Measurements from ENCODE around the gene ZCCHC17.
A peak's percentile ranks its signal among the peaks of the same experiment; 100 is the strongest.
"Not testable (repeated sequence)": the region's sequence is repeated elsewhere in the genome, so short reads cannot be mapped to it uniquely, and the experiment has no call there.

Gene ZCCHC17

DNA sequence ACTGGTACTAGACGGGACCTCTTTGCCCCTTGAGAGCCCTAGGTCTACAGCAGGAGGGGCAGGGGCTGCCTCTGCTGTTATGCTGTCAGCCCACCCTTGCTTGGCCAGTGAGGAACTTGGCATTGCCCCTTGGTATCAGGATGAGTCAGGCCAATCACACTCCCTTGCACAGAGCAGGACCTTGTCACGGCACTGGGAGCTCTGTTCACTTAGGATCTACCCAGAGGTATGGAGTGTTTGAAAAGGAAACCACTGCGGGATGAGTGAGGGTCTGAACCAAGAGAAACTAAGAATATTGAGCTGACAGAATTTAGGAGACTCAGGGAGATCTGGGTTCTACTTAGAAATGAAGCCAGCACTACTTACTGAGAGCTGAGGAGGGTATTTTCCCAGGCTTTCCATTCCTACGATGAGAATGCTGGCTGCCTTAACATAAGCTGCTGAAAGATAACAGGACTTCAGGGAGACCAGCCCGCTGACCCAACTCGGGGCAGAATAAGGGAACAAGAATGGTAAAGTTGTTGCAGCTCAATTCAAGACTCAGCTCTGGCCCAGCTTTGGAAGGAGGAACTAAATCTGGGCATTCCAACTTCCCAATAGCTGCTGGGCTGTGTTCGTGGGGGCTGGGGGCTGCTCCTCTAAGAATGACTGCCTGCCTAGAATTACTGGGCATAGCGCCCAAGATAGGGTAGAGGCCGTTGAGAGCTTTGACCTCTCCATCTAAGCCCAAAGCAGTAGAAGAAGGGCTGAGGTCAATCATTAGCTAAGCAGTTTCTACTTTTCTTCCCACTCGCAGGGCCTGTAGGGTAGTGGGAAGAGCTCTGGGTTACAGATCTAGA is 74.5 kb downstream of the ZCCHC17 start:
- peak; percentile 21 for DNase-seq (ENCODE audit: low spot score)

GRCh38 chr1:31372051-31372450 is 75.2 kb downstream of the ZCCHC17 start:
- DNase-seq (ENCODE audit: low spot score), result no peak

DNA sequence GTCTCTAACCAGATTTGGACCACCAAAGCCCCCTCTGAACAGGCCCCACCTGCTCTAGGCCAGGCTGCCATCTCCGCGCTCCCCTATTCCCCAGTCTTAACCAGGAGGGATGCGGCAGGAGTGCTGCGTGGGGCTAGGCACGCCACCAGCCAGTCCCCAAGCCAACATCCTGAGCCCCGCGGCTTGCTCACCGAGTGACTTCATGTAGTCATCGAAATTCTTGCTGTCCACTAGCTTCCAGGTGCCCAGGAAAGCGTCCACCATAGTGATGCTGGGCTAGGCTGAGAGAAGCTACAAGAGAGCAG is 75.9 kb downstream of the ZCCHC17 start:
- DNase-seq (ENCODE audit: low spot score), result peak; percentile 61

DNA sequence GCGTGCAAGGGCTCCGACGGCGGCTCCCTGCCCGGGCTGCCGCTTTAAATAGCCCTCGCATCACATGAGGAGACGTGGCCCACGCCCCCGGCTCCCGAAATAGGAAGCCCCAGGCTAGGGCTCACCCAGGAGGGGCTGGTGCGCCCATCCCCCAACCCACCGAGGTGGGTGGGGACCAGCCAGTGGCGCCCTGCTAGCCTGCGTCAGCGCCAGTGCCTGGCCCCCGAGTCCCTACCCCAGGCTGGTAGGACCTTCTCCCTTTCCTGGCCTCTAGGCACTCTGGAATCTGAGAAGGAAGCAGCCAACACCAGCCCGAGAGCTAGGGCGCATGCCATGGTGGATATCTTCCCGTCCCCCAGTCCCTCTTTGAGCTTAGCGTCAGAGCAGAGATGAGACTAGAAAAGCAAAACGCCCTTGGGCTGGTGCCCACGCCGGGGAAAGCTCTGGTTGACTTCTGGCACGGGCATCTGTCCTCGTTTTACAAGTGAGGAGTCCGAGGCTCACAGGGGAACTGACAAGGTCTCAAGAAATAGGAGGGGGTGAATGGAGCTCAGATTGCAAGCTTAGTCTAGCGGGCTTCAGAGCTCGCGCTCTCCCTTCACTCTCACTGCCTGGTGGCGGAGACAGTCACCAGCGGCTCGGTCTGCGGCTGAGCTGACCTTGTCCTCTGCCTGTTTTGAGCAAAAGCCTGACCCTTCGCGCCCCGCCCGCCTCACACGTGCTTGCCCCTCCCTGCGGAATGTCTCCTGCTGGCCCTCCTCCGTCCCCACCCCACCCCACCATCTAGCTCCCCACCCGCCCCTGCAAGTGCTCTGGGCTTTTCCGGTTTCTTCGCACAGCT is 76.4 kb downstream of the ZCCHC17 start, which contains the start of gene FABP3:
TSS of gene FABP3 (minus strand) at position 21 of the 841 bp plus-strand sequence. CDS start 62 bp downstream, outside the sequence.
- peak; percentile 73 for DNase-seq (ENCODE audit: low spot score)

GRCh38 chr1:31373897-31374486 is 77.2 kb downstream of the ZCCHC17 start:
- no peak for DNase-seq (ENCODE audit: low spot score)

- peak; percentile 64 for DNase-seq (ENCODE audit: low spot score)
These were observed 77.8 kb downstream of the ZCCHC17 start for GRCh38 chr1:31374511-31375196.

DNA sequence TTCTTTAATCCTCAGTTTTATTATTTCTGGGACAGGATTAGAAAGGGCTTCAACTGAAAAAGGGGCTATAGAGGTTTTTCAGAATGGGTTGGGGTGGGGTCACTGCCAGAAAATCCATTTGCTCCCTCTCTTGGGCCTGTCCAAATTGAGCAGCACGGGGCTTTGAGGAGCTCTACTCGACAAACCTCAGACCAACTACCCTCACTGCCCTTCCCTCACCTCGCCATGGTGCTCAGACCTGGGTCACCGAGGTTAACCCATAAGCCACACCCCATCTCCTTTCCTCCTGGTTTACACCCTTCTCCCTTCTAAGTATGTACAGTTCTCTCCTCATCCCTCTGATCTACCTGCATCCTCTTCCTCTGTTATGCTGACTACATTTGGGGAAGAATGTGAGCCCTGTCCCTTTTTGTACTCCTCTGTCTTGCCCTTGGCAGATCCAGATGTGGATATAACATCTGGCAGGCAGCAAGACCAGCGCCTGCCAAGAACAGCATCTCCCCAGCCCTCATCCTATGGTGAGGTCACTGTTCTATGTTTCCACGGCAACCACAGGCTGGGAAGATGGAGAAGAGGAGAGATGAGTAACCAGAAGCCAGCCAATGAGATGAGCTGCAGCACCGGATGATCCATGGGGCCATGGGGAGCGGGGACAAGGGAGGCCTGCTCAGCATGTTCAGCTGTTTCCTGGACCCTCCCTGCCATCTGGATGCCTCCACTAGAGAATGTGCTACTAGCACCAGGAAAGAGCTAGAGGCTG is 79.7 kb downstream of the ZCCHC17 start:
- peak; percentile 80 for DNase-seq (ENCODE audit: low spot score)

GRCh38 chr1:31377364-31377863 is 80.6 kb downstream of the ZCCHC17 start:
- DNase-seq (ENCODE audit: low spot score), result no peak

DNA sequence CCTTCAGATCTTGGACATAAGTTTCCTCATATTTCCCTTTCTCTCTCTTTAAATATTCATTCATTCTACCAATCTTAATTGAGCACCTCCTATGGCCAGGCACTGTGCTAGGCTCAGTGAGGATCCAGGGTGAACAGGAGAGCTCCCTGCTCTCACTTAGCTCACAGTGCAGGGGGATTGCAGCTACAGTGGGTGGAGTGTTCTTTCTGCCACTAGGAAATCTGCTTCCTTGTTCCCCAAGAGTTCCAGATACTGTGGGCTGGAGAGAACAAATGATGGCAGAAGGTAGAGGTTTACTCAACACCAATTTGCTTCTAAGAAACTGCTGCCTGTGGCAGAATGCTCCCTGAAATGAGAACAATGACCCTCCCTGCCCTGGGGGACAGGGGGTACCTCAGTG is 81.2 kb downstream of the ZCCHC17 start:
- no peak for DNase-seq (ENCODE audit: low spot score)

DNA sequence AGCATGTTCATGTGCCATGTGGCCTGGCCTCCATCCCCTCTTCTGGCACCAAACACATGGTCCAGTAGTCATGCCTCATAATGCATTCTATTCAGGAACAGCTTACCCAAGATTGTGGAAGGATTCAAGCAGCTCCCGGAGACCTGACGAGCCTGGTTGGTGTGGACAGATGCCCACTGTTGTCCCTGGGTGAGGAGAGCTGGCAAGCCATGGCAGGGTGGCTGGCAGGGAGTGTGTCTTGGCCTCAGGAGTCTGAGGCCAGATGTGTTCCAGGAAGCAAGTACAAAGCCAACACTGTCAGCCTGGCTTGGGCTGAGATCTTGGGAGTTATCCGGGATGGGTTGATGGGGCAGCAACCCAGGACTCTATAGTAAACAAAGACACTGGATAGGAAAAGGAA is 83.3 kb downstream of the ZCCHC17 start:
- DNase-seq (ENCODE audit: low spot score), result no peak

DNA sequence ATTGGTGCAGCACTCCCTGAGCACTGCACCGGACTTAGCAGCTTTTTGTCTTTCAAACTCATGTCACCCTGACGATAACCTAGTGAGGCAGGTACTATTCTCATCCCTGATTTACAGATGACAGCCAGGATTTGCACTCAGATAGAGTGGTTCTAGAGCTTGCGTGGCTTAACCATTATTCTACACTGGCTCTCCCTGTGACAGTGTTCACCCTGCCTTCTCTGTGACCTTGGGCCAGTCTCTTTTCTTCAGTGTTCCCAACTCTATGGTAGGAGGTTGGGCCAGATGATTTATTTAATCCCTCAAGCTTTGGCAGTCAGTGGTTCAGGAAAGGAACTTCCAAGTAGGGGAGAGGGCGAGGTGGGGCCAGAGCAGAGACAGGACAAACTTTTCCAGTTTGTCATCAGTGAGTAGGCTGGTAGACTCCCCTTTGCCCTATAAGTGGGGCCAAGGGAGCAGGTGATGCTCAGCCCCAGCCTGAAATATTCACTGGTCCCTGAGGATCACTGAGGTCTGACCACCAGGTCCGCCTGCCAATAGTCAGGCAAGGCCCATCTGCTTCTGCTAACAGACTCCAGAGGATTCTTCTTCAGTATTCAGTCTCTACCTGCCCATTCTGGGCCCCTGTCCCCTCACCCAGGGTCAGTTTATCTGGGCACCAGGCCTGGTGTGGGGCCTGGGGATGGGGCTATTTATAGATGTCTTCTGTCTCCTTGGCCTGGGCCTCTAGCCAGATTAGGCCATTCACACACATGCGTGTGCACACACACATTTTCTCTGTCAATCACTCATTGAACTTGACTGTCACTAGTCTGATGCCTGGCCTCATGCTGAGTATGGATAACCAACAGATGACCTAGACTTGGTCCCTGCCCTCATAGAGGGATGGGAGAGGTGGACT is 84.8 kb downstream of the ZCCHC17 start:
- DNase-seq (ENCODE audit: low spot score), result no peak

GRCh38 chr1:31382379-31382989 is 85.7 kb downstream of the ZCCHC17 start:
- no peak for DNase-seq (ENCODE audit: low spot score)

GRCh38 chr1:31383967-31384366 is 87.1 kb downstream of the ZCCHC17 start:
- DNase-seq (ENCODE audit: low spot score), result no peak

DNA sequence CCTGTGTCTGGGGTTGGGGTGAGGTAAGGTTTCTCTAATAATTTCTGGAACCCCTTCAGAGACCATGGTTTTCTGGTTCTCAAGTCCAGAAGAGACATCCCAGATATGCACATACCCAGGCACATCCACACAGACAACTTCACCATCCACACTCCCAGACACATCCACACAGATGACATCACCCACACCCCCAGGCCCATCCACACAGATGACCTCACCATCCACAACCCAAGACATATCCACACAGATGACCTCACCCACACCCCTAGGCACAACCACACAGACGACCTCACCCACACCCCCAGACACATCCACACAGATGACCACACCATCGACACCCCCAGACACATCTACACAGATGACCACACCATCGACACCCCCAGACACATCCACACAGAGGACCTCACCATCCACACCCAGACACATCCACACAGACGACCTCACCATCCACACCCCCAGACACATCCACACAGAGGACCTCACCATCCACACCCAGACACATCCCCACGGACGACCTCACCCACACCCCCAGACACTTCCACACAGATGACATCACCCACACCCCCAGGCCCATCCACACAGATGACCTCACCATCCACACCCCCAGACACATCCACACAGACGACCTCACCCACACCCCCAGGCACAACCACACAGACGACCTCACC is 89.9 kb downstream of the ZCCHC17 start:
- not testable (repeated sequence) for DNase-seq (ENCODE audit: low spot score)

GRCh38 chr1:31387612-31388011 is 90.8 kb downstream of the ZCCHC17 start:
- DNase-seq (ENCODE audit: low spot score), result no peak

GRCh38 chr1:31389616-31390015 is 92.8 kb downstream of the ZCCHC17 start:
- no peak for DNase-seq (ENCODE audit: low spot score)

DNA sequence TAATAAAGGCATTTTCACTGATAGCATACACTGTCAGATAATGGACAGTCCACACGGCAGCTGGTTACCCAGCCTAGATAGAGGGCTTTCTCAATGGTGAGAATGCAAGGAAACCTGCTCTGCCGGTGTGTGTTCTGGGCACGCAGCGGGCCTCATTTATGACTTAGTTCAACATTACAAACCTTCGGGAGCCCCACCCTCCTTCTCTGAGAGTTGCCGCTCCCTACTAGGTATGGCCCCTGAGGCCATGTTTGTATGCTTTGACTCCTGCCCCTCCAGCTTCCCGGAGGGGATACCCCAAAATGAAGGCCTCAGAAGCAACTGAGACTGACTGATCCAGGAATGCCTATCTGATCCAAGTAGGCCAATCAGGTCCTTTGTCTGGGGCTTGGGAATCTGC is 93.2 kb downstream of the ZCCHC17 start:
- no peak for DNase-seq (ENCODE audit: low spot score)

GRCh38 chr1:31393463-31393862 is 96.6 kb downstream of the ZCCHC17 start:
- no peak for DNase-seq (ENCODE audit: low spot score)

DNA sequence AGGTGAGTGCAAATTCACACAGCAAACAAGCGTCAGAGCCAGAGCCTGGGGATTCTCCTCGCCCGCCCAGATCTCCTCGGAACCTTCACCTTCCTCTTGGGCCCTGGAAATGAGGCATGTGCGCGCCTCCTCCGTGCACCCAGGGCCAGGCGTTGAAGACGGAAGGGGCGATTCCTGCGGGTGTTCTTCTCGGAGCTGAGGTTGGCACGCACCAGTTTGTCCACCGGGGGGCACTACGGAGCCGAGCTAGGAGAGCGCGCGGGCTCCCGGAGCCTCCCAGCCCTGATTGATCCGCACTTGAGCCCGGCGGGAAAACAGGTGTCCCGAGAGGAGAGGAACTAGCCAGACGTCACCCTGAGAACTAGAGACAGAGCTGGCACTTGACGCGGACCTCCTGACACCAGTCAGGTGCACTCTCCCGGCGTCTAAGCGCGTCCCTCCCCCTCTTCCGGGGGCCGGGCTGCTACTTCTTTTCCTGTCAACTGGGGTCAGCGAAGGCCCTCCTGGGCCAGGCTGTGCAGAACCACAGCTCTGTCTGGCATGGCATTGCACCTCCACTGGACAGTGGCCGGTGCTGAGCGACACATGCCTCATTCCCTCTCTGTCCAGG is 97.9 kb downstream of the ZCCHC17 start:
- DNase-seq (ENCODE audit: low spot score), result peak; percentile 80
